GM08714 (cell line): ENCODE results near the gene FRMPD1.
"Not testable (repeated sequence)": the region's sequence is repeated elsewhere in the genome, so short reads cannot be mapped to it uniquely, and the experiment has no call there.

Experiments used
- H3K4me3 ChIP-seq: fragments of 200-500 bp; sonication (Bioruptor generic); 2 replicates; pipeline ENCODE4 v1.5.1; 2014; ENCODE audit warnings: mild to moderate bottlenecking, low read length, inconsistent platforms
- ZNF274 ChIP-seq: IDR thresholded peaks from 2 replicates; pipeline ENCODE4 v1.6.1; 2012; ENCODE audit warnings: mild to moderate bottlenecking, low read depth, low read length

The FRMPD1 gene

GRCh38 chr9:37753489-37754190, 102.9 kb downstream of the FRMPD1 start, which contains the start of gene TRMT10B:
Gene TRMT10B, plus strand, starts transcription at chr9:37753805. Its CDS starts 8,127 bp downstream, at chr9:37761932.
- TF ChIP-seq ZNF274, result no peak
- peak within 1 kb of the TSS; percentile 89 for H3K4me3 ChIP-seq

DNA sequence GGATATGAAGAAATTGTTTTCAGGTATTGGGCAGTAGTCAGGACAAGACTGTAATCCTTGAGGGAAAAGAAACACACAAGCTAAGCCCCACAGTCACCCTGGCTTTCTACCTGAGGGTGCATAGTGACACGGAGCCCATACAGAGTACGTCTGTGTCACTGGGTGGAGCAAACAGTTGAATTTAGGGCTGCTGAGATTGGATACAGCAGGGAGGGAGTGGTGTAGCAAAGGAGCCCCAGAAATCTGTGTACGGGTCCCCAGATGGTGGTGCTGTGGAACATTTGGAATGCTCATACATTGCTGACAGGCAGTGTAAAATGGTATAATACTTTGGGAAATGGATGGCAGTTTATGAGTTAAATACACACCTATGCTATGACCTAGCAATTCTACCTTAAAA, 108.0 kb downstream of the FRMPD1 start:
- H3K4me3 ChIP-seq, result no peak overlapping the region
- no peak for TF ChIP-seq ZNF274

DNA sequence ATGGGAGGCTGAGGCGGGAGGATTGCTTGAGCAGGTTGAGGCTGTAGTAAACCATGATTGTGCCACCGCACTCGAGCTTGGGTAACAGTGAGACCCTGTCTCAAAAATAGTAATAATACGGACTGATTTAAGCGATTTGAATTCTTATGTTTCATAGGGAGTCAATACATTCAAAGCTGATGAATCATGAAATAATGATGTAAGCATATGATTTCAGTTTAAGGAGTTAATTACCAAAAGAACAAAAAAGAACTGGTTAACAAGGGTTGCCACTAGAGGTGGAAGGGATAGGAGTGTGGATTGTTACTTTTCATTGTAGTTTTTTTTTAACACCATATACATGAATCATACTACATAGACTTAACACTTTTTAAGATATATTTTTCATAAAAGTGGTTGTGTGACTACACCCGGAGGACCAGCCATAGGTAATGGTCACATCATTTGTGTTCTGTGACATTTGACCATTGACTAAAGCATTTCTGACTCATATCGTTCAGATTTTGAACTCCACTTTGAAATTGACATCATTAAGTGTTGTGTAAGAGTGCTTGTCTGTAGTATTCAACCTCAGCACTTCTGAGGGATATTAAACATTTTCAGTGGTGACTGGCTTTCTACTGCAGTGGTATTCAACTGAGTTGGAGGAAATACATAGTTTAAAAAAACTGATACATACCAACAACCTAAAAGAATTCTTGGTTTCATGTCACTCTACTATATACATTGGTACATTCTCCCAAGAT, 109.8 kb downstream of the FRMPD1 start:
- no peak for TF ChIP-seq ZNF274
- H3K4me3 ChIP-seq, result no peak overlapping the region

GRCh38 chr9:37761511-37761910, 110.8 kb downstream of the FRMPD1 start:
- no peak overlapping the region for H3K4me3 ChIP-seq
- TF ChIP-seq ZNF274, result no peak

- not testable (repeated sequence) for H3K4me3 ChIP-seq
These were observed 114.5 kb downstream of the FRMPD1 start for GRCh38 chr9:37765263-37765662.

DNA sequence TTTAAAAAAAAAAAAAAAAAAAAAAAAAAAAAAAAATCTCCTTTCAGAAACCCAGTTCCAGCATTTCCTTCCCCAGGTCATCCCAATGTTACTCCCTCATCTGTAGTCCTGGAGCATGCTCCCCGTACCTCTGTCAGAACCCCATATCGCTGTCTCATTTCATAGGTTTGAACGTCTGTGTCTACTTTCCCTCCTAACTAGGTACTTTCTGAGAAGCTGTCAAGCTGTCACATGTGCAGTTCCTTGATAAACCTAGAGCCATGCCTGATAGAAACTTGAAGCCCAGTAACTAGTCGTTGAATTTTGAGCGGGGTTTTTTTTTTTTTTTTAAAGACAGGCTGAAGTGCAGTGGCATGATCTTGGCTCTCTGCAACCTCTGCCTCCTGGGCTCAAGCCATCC, 118.6 kb downstream of the FRMPD1 start:
- no peak for TF ChIP-seq ZNF274

DNA sequence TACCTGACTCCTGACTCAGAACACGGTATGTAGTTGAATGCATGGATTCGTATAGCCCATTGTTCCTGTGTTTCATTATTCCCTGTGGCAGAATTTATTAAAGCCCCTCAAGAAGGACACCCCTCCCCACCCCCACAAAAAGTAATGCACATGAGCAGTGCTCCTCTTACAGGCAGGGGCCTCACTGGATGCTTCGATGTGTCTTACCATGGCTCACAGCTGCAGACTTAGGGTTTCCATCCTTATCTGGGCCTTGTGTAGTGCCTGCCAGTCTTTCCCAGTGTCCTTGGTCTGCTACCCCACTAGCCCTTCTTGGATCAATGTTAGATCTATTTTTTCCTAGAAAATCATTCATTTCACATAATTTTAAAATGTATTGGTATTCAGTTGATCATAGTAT, 119.2 kb downstream of the FRMPD1 start:
- TF ChIP-seq ZNF274, result no peak
- H3K4me3 ChIP-seq, result no peak overlapping the region

More for the DNA sequence above, 118.6 kb downstream of the FRMPD1 start:
- H3K4me3 ChIP-seq, result no peak overlapping the region

DNA sequence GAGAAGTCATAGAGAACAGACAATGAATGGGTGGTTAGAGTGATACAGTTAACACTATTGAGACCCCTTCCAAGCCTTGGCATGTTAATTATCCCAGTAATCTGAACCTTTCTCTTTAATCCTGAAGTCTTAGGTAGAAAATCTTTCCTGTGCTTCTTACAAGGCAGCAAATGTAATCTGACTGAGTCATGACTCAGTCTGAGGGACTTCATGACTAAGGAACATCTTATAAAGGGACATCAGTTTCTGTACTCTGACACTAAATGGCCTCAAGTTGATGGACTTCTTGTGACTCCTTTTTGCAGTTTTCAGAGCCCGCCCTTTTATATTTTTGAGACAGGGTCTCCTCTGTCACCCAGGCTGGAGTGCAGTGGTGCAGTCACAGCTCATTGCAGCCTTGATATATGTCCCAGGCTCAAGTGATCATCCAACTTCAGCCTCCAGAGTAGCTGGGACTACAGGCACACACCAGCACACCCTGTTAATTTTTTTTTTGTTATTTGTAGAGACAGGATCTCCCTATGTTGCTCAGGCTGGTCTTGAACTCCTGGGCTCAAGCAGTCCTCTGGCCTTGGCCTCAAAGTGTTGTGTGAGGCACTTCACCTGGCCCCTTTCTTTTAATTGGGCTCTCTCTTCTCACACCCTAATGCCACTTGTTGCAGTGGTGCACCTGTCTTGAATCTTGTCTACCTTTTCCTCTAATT, 124.6 kb downstream of the FRMPD1 start:
- TF ChIP-seq ZNF274, result no peak
- H3K4me3 ChIP-seq, result no peak overlapping the region

DNA sequence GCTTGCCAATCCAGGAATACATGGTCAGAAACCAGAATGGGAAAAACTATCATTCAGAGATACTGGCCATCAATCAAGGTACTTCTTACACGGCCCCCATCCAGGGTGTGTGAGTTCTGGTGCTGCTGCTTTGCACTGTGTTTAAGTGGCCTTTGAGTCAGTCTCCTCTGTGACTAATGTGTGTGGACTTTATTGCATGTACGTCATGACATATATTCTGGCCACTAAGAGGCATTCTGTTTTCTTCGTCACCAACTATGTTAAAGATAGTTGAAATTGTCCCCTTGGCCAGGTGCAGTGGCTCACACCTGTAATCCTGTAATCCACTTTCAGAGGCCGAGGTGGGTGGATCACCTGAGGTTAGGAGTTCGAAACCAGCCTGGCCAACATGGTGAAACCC, 125.6 kb downstream of the FRMPD1 start:
- no peak overlapping the region for H3K4me3 ChIP-seq
- no peak for TF ChIP-seq ZNF274

- TF ChIP-seq ZNF274, result no peak
- H3K4me3 ChIP-seq, result no peak overlapping the region
These were observed 127.8 kb downstream of the FRMPD1 start for GRCh38 chr9:37778534-37778933.

- no peak for TF ChIP-seq ZNF274
- H3K4me3 ChIP-seq, result peak overlapping the region; percentile 90
These were observed 133.5 kb downstream of the FRMPD1 start for GRCh38 chr9:37784291-37784615.

- H3K4me3 ChIP-seq, result peak within 1 kb of the TSS; percentile 90
- TF ChIP-seq ZNF274, result no peak
These were observed 134.1 kb downstream of the FRMPD1 start, which contains the start of gene EXOSC3 for GRCh38 chr9:37784616-37785483. Gene EXOSC3, minus strand, starts transcription at chr9:37785064. Its CDS starts 20 bp downstream, at chr9:37785044.

DNA sequence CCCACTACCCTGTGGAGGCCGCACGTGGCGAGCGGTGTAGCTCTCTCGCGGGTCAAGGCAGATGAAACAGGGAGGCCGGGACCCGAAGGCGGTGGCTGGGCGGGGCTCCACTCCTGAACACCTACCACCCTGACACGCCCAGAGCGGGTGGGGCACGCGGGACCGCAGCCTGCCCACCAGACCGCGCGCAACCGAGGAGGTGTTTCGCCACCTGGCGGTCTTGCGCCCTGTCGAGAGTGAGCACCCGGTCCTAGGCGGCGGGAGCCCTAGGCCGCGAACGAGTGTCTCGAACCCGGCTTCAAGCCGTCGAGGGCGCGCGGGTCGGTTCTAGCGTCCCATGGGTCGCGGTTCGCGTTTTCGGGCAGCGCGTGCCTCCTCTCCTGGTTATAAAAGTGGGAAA, 136.3 kb downstream of the FRMPD1 start:
- no peak overlapping the region for H3K4me3 ChIP-seq
- no peak for TF ChIP-seq ZNF274

- no peak overlapping the region for H3K4me3 ChIP-seq
- no peak for TF ChIP-seq ZNF274
These were observed 137.6 kb downstream of the FRMPD1 start for GRCh38 chr9:37788332-37788731.
